Coronary artery (tissue), 2 donors: ENCODE measurements around the gene MBD6.

Experiments used
- DNase-seq: peaks from one replicate; pipeline ENCODE4 v3.0.0-alpha.2; 2017; ENCODE audit warnings: low spot score
- H3K27ac ChIP-seq, 2 donors: fragments of 200-600 bp; sonication (generic); one replicate each; pipeline ENCODE4 v1.5.1; 2016 to 2019
- H3K4me3 ChIP-seq: fragments of 200-600 bp; sonication (generic); 2 replicates; pipeline ENCODE4 v1.5.1; 2016; ENCODE audit warnings: mild to moderate bottlenecking, moderate library complexity
- TF ChIP-seq, protein P1 (sequence below): fragments of 200-600 bp; sonication (generic); IDR thresholded peaks from one replicate; pipeline ENCODE4 v1.5.1; 2019; ENCODE audit warnings: antibody characterized with exemption

Gene MBD6

DNA sequence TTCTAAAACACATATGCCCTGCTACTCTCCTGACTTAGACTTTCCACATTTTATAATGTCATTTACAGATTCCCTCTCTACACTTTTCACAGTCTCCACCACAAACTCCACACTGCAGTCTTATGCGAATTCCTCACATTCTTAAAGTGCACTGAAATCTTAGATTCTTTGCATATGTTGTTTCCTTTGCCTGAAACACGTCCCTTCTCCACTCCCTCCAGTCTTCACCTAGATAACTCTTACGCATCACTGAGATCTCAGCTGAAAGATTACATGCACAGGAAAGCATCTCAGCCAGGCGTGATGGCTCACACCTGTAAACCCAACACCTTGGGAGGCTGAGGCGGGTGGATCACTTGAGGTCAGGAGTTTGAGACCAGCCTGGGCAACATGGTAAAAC lies 39.2 kb upstream of the MBD6 start:
- TF ChIP-seq, protein P1, sequence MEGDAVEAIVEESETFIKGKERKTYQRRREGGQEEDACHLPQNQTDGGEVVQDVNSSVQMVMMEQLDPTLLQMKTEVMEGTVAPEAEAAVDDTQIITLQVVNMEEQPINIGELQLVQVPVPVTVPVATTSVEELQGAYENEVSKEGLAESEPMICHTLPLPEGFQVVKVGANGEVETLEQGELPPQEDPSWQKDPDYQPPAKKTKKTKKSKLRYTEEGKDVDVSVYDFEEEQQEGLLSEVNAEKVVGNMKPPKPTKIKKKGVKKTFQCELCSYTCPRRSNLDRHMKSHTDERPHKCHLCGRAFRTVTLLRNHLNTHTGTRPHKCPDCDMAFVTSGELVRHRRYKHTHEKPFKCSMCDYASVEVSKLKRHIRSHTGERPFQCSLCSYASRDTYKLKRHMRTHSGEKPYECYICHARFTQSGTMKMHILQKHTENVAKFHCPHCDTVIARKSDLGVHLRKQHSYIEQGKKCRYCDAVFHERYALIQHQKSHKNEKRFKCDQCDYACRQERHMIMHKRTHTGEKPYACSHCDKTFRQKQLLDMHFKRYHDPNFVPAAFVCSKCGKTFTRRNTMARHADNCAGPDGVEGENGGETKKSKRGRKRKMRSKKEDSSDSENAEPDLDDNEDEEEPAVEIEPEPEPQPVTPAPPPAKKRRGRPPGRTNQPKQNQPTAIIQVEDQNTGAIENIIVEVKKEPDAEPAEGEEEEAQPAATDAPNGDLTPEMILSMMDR, result no peak
- H3K4me3 ChIP-seq, result no peak overlapping the region
- no peak for DNase-seq
- H3K27ac ChIP-seq, result no peak overlapping the region

GRCh38 chr12:57485695-57486094 lies 36.9 kb upstream of the MBD6 start:
- TF ChIP-seq, protein P1, result no peak
- no peak overlapping the region for H3K4me3 ChIP-seq
- DNase-seq, result no peak
- H3K27ac ChIP-seq, result no peak overlapping the region

DNA sequence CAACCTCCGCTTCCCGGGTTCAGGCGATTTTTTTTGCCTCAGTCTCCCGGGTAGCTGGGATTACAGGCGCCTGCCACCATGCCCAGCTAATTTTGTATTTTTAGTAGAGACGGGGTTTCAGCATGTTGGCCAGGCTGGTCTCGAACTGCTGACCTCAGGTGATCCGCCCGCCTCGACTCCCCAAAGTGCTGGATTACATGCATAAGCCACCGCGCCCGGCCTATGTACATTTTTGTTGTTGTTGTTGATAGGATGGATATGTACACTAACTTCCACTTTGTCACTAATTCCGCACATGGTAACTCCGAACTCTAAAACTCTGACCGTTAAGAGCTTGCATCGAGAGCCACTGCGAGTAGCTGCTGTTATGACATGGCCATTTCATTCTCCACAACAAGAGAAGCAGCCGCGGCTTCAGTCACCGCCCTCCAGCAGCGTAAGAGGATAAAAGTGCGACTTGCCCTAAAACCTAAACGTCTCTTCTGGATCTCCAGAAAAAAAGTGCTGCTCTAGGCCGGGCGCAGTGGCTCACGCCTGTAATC lies 35.5 kb upstream of the MBD6 start:
- Histone ChIP-seq H3K4me3 (peak overlapping the region; percentile 100), H3K27ac (peak overlapping the region in 1 of 2 donors; percentile 58)
- TF ChIP-seq, protein P1, result no peak
- DNase-seq, result no peak

DNA sequence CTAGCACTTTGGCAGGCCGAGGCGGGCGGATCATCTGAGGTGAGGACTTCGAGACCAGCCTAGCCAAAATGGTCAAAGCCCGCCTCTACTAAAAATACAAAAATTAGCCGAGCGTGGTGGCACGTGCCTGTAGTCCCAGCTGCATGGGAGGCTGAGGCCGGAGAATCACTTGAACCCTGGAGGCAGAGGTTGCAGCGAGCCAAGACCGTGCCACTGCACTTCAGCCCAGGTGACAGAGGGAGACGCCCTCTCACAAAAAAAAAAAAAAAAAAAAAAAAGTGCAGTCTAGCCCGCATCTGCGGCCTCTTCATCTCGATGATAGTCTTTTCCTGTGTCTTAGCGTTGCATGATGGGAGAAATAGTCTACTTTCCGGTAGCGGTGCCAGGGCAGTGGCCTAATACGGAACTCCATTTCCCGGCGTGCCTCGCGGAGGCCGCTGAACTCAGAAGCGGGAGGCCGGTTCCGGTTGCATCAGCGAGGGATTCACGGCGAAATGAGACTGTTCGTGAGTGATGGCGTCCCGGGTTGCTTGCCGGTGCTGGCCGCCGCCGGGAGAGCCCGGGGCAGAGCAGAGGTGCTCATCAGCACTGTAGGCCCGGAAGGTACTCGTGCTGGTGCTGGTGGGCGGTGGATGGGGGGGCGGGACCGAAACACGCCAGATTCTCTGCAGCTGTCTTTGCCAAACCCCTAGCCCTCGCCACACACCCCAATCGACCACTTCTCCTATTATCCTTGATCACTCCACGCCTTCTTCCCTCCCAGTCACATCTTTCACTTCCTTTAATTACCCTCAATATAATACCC lies 34.8 kb upstream of the MBD6 start, which contains the start of gene MARS1:
Gene MARS1 (plus strand): TSS at position 472 of the 805 bp plus-strand sequence. CDS start 23 bp downstream, at position 495.
- H3K27ac ChIP-seq, result peak within 1 kb of the TSS; percentile 62 to 96
- peak within 1 kb of the TSS; percentile 100 for H3K4me3 ChIP-seq
- DNase-seq, result peak; percentile 94
- TF ChIP-seq, protein P1, result no peak

- peak overlapping the region; percentile 62 to 96 for H3K27ac ChIP-seq
- TF ChIP-seq, protein P1, result no peak
- no peak for DNase-seq
- H3K4me3 ChIP-seq, result peak overlapping the region; percentile 100
These were observed 34.0 kb upstream of the MBD6 start for GRCh38 chr12:57488402-57489156.

DNA sequence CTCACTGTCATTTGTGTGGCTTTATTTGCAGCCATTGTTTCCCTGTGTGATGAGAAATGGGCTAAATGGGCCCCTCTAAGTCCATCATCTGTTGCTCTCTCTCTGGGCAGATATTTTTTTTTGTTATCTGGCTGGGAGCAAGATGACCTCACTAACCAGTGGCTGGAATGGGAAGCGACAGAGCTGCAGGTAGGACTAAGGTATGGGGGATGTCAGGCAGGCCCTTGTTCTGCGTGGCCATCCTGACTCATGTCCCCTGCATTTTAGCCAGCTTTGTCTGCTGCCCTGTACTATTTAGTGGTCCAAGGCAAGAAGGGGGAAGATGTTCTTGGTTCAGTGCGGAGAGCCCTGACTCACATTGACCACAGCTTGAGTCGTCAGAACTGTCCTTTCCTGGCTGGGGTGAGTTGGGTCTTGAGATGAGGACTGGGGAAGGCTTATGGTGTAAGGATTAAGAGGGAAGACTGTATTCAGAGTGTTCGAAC lies 33.4 kb upstream of the MBD6 start:
- no peak for DNase-seq
- TF ChIP-seq, protein P1, result no peak
- Histone ChIP-seq H3K4me3 (peak overlapping the region; percentile 100), H3K27ac (no peak overlapping the region)
